ENCODE measurements around the gene DNASE1L3. TPM values are rescaled to one million over a fixed set of nuclear protein-coding genes. Genes with fewer than 3 reads are reported as not detected.

DNASE1L3 gene
- total and polyA plus RNA-seq, 2 of the 8 experiments (the other 6 are each of a cell fraction or from before 2014, with no cell fraction given), result not detected

DNA sequence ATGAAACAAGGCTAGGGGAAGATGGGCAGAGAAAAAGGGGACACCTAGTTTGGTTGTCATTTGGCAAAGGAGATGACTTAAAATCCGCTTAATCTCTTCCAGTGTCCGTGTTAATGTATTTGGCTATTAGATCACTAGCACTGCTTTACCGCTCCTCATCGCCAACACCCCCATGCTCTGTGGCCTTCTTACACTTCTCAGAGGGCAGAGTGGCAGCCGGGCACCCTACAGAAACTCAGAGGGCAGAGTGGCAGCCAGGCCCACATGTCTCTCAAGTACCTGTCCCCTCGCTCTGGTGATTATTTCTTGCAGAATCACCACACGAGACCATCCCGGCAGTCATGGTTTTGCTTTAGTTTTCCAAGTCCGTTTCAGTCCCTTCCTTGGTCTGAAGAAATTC, 39.6 kb downstream of the DNASE1L3 start:
- H2BK15ac ChIP-seq (ENCODE audit: low read length), result no peak overlapping the region
- TF ChIP-seq, protein P1, sequence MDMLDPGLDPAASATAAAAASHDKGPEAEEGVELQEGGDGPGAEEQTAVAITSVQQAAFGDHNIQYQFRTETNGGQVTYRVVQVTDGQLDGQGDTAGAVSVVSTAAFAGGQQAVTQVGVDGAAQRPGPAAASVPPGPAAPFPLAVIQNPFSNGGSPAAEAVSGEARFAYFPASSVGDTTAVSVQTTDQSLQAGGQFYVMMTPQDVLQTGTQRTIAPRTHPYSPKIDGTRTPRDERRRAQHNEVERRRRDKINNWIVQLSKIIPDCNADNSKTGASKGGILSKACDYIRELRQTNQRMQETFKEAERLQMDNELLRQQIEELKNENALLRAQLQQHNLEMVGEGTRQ (IDR thresholded peaks at IDR 0.05; ENCODE audit: low read length), result no peak
- TF ChIP-seq TCF12 (IDR thresholded peaks at IDR 0.05; ENCODE audit: low read depth, low read length) (no peak), BRCA1 (IDR thresholded peaks at IDR 0.05; ENCODE audit: low read depth, low read length) (no peak)
- 94% methylated on average over 9 of the region's 9 CpGs; no CpG with 5 or more reads in 1 of the 2 experiments for WGBS, 2 experiments (ENCODE audit: extremely low coverage in 1 of 2, insufficient coverage in 1 of 2, insufficient read length in 1 of 2, insufficient replicate concordance in 2 of 2, low coverage in 1 of 2, low lambda C conversion rate in 2 of 2, missing lambda C conversion rate in 1 of 2)
- peaks cover 0 to 6% of the 10 kb centered on the region in 2 experiments for H4K20me1 ChIP-seq (replicated peaks in 1 of 2; ENCODE audit: control insufficient read depth in 1 of 2, insufficient read depth in 2 of 2, low read length in 2 of 2)
- no peak overlapping the region for H3K4ac ChIP-seq (replicated peaks; ENCODE audit: insufficient read length, low read depth, low read length)
- H2BK5ac ChIP-seq (ENCODE audit: low read depth, low read length), result no peak overlapping the region
- no peak overlapping the region for H4K5ac ChIP-seq (ENCODE audit: insufficient read length, low read depth, low read length)
- H4K8ac ChIP-seq (ENCODE audit: extremely low read depth, insufficient read depth, low read length), result no peak overlapping the region
- no peak overlapping the region for H3K18ac ChIP-seq (ENCODE audit: extremely low read depth, low read length)
- CTCF ChIA-PET (ENCODE audit: partially characterized antibody), result interaction anchor here (0.8 to 1.1 kb wide), 3 partner anchors 8 to 876 kb away, joined by 3 read pairs; no protein-coding TSS in a partner anchor
- no peak overlapping the region for H2AFZ ChIP-seq (ENCODE audit: low read length)
- H2BK120ac ChIP-seq (replicated peaks; ENCODE audit: low read depth, low read length), result no peak overlapping the region
- no peak overlapping the region for H3K14ac ChIP-seq (ENCODE audit: insufficient read length)
- no peaks in the 10 kb centered on the region for H3K9me3 ChIP-seq (ENCODE audit: insufficient read depth in 2 of 2, low read depth in 1 of 2, low read length in 1 of 2)
- FAIRE-seq (no peak), DNase-seq (ENCODE audit: low read depth in 1 of 2, low spot score in 2 of 2) (no peak)
- H2BK12ac ChIP-seq (ENCODE audit: low read depth, low read length), result no peak overlapping the region
- H3K4me3 ChIP-seq (ENCODE audit: extremely low read depth in 1 of 4, insufficient read depth in 2 of 4, low read depth in 3 of 4, low read length in 4 of 4), result no peak overlapping the region
- peaks cover 4 to 25% (median 14%) of the 10 kb centered on the region in 4 experiments for H3K4me1 ChIP-seq (replicated peaks in 1 of 4; ENCODE audit: control insufficient read depth in 3 of 4, insufficient read depth in 4 of 4, low read length in 3 of 4)
- H3K56ac ChIP-seq (replicated peaks; ENCODE audit: insufficient read length, low read depth, low read length), result no peak overlapping the region
- no peak overlapping the region for H3K4me2 ChIP-seq (ENCODE audit: insufficient read depth in 1 of 2, low read depth in 2 of 2, low read length in 2 of 2)
- no peak overlapping the region for H4K91ac ChIP-seq (replicated peaks; ENCODE audit: insufficient read length, low read length)
- H3K36me3 ChIP-seq (ENCODE audit: control insufficient read depth in 2 of 4, insufficient read depth in 4 of 4, low read length in 3 of 4), result peaks cover 2 to 24% (median 9%) of the 10 kb centered on the region in 4 experiments; a peak in 5 of 8 replicates
- H2BK20ac ChIP-seq (ENCODE audit: low read length), result no peak overlapping the region
- POLR2A ChIA-PET (ENCODE audit: partially characterized antibody), result no interaction called here
- no peak overlapping the region for H2AK5ac ChIP-seq (ENCODE audit: low read depth, low read length)
- H3K79me1 ChIP-seq (ENCODE audit: low read depth, low read length), result no peaks in the 10 kb centered on the region; the same call in 1 of the 2 replicates
- no peak overlapping the region for H3K27ac ChIP-seq (ENCODE audit: low read depth, low read length)
- H3K23me2 ChIP-seq (ENCODE audit: low read depth, low read length), result no peaks in the 10 kb centered on the region
- H3K9ac ChIP-seq (replicated peaks in 1 of 4; ENCODE audit: extremely low read depth in 1 of 4, low read depth in 3 of 4, low read length in 3 of 4), result no peak overlapping the region
- H3K27me3 ChIP-seq (replicated peaks in 1 of 4; ENCODE audit: control insufficient read depth in 3 of 4, extremely low read depth in 1 of 4, insufficient read depth in 3 of 4, low read length in 3 of 4), result no peaks in the 10 kb centered on the region
- H3K79me2 ChIP-seq (ENCODE audit: control insufficient read depth in 1 of 2, insufficient read depth in 2 of 2, low read length in 2 of 2), result no peaks in the 10 kb centered on the region
- no peak overlapping the region for H3K23ac ChIP-seq (ENCODE audit: insufficient read length)

All from H1 (cell line).